HG03354 (cell line): Measurements from ENCODE around the gene TMEM203.

Experiments used
- ATAC-seq: cut with Tn5 transposase; IDR thresholded peaks from one replicate; pipeline ENCODE4 v1.9.1; 2021; ENCODE audit warnings: mild to moderate bottlenecking; ENCODE audit not compliant: unreplicated experiment, poor library complexity, severe bottlenecking

Gene TMEM203

DNA sequence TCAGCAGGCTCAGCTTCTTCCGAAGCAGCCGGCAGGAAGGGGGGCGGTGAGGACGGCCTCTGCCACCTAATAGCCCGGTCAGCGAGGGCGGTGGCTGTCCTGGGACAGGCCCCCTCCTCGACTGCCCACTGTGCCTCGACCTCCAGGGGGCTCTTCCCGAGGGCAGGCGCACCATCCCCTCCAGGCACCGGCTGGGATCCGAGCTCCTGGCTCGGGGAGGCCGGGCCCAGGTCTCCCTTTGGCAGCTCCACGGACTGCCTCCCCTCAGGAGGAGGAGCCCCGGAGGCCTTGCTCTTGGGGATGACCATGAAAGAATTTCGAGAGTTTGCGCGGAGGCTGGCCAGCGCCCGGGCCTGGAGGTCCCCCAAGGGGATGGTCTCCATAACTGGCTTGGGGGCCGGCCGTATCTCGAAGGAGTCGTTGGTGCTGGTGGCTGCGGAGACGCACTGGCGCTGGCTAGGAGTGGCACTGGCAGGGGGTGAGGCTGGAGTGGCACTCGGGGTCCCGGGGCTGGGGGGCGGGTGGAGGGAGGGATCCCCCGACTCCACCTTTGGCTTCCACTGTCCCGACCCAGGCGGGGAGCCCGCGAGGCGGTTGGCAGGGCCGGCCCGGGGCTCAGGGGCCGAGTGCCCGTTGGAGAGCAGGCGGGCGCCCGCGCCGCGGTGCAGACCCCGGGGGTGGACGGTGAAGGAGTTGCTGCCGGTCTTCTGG lies 5.9 kb downstream of the TMEM203 start:
- ATAC-seq, result no peak

DNA sequence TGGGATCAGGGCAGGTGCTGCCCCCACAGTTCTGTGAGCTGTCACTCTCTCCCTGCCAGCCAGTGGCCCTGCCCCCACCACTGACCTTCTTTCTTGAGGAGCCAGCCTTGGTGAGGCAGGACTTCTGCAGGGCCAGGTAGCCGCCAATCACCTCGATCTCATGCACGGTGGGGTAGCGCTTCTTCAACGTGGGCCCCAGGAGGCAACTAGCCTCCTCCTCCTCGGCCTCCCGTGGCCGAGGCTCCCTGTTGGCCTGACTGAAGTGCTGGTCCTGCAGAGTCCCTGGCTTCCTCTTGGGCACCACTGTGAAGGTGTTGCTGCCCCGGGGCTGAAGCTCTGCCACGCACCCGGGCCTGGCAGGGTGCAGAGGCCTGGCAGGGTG lies 6.6 kb downstream of the TMEM203 start:
- no peak for ATAC-seq

GRCh38 chr9:137198051-137198901 lies 7.2 kb downstream of the TMEM203 start:
- ATAC-seq, result no peak

- ATAC-seq, result no peak
Observed at GRCh38 chr9:137195525-137196220, 9.8 kb downstream of the TMEM203 start.

DNA sequence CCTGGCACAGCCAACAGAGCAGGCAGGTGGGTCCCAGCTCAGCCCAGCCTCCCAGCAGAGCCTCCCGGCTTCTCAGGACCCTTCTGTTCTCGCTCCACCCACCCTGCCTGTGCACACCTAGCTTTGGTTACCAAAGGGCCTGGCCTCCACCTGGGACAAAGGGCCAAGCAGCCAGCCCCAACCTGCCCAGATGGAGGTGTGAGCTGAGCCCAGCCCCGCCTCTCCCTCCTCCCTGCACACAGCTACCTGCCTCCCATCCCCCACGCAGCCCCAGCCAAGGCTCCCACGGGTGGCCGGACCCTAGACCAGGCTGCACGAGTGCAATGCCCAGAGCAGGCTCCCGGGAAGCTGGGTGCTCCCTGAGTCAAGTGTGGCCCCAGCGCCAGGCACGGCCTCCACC lies 10.5 kb downstream of the TMEM203 start:
- ATAC-seq, result no peak

GRCh38 chr9:137194388-137194787 lies 11.1 kb downstream of the TMEM203 start:
- ATAC-seq, result no peak

DNA sequence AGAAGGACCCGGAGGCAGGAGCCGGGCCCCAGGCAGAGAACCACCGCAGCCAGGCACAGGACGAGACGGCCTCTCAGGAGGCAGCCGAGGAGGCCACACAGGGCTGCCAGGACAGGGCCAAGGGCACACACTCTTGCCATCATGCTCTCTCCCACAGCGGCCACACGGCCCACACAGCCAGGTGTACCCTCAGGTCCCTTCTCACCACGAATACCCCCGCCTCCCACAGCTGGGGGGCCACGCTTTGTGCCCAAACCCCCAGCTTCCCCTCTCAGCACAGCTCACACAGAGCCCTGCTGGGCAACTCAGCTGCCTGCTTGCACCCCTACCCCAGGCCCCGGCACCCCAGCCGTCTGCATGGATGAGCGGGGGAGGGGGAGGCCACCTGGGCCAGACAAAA lies 11.7 kb downstream of the TMEM203 start:
- ATAC-seq, result no peak

- ATAC-seq, result no peak
Observed at GRCh38 chr9:137192859-137193258, 12.6 kb downstream of the TMEM203 start.

DNA sequence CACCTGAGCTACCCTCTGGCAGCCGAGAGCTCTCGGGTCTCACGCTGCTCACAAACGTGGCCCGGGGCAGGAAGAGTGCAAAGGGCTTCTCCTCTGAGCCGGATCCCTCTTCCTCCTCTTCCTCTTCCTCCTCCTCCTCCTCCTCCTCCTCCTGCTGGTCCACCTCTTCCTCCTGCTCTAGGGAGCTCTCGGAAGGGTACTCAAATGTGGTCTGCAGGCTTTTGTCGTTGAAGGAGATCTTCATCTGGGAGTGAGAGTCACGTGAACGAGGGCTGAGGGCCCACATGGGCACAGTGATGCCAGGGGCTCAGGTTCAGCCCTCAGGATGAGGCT lies 13.0 kb downstream of the TMEM203 start:
- no peak for ATAC-seq

GRCh38 chr9:137191691-137192447 lies 13.6 kb downstream of the TMEM203 start:
- ATAC-seq, result no peak

DNA sequence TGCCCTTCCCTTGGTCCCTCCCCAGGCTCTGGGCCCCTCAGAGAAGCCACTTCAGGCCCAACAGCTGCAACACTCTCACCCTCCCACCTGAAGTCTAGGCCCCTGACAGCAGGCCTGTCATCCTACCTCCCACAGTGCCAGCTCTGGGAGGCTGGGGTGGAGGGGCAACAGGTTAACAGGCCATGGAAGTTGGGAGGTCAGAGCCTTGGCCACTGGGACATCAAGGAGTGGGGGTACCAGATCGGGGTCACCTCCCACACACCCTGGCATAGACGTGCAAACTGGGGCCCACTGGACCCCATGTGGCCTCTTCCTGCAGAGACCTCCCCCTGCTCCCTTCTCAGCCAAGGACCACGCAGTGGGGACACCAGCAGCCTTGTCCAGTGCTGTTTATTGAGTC lies 14.2 kb downstream of the TMEM203 start:
- ATAC-seq, result no peak

GRCh38 chr9:137190315-137190856 lies 15.1 kb downstream of the TMEM203 start:
- no peak for ATAC-seq

DNA sequence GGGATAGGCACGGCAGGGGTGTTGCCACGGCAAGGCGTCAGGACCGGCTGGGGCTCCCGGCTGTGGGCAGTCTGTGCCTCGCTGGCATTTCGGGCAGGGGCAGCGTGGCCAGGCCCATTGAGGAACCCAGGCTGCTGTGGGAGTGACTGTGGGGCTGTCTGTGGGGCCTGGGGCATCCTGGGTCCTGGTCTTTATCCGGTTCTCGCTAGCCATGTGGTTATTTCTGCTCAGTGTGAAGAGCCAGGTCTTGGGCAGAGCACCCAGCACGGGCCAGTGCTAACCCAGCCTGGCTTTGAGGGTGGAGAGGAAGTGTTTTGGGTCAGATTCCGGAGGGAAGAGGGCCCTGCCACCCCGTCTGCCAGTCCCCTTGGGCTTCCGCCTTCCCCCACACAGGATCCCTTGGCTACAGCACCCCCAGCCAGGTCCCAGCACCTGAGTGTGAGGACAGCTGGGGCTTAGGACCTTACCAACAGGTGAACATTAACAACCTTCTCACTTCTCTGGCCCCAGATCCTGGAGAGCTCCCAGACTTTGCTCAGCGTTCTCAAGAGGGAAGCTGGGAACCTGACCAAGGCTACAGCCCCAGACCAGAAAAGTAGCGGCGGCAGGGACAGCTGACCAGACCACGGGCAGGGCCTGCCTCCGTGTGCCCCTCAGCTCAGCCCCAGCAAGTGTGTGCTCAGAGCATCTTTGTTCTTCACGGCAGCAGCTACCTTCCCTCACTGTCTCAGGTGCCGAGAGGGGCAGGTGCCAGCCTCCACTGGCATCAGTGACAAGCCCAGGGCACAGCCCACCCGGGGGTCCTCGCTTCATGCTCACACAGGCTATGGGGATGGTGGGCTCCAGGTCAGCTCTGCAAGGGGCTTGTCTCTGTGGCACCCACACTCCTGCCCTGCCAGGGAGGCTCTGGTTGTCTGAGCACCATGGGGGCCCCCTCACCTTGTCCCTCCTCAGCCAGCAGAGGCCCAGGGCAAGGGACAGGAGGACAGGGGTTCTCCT lies 15.9 kb downstream of the TMEM203 start:
- ATAC-seq, result no peak

GRCh38 chr9:137188490-137189296 lies 16.8 kb downstream of the TMEM203 start, which contains the start of the genes ANAPC2 and SSNA1:
Gene ANAPC2 (minus strand): TSS chr9:137188560. CDS start chr9:137188532, 28 bp downstream.
Gene SSNA1 (plus strand): TSS chr9:137188676. CDS start chr9:137188727, 51 bp downstream.
- peak; percentile 80 for ATAC-seq

DNA sequence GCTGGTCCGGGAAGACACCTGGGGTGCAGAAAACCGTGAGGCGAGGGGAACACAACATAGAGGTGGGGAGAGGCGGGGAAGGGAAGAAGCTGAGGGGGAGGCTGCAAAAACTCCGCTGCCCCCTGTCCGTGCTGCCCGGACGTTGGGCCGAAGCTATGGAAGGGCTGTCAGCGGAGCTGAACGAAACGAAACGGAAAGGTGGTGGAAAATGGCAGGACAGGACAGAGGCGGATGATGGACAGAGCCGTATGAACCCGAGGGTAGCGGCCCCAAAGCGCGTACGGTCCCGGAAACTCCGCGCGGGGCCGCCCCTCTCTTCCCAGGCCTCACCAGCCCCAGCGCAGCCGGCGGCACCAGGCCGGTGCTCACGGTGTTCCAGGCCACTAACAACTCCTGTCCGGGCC lies 17.4 kb downstream of the TMEM203 start:
- no peak for ATAC-seq

GRCh38 chr9:137187386-137187785 lies 18.1 kb downstream of the TMEM203 start:
- ATAC-seq, result no peak

DNA sequence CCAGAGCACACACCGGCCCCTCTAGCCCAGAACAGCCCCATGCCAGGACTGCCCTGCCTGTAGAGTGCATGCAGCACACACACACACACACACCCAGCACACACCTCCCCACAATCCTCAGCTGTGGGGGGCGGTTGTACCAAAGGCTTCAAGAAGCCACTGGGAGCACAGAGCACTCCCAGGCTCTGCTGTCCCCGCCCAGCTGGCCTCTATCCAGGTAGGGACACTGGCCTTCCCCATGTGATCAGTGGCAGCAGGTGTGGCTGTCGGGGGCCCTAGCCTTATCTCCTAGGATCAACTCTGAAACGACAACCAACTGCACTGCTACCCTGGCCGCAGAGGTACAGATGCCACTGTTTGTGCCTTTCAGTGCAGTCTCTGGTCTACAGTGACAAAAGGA lies 19.1 kb downstream of the TMEM203 start:
- no peak for ATAC-seq

DNA sequence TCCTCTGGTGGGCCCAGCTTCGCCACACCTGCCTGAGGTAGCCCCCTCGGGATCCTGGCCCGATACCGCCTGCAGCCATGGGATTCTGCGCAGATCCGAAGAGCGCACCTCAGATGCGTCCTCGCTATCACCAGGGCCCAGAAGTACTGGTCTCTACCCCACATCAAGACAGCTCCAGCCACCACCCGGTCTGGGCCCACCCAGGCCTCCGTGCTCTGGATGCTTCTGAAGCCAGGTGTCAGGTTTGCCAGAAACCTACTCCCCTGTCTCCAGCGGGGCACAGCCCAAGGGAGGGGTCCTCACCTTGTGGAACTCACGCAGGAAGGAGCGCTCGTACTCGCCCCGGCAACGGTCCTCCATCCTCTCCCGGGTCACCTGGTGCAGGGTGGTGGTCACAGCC lies 19.5 kb downstream of the TMEM203 start:
- ATAC-seq, result no peak
